ENCODE results near the gene KCTD20.
A peak's percentile ranks its signal among the peaks of the same experiment; 100 is the strongest.

The KCTD20 gene

GRCh38 chr6:36536873-36537547, 94.2 kb downstream of the KCTD20 start:
- no peak for DNase-seq (ENCODE audit: low read depth)

- DNase-seq (ENCODE audit: low read depth): peak; percentile 4
Observed at GRCh38 chr6:36539814-36540568, 97.2 kb downstream of the KCTD20 start.
